Activated CD8-positive, alpha-beta T cell treated with anti-CD3 and anti-CD28 coated beads, Interleukin-2, amount 10 ng/mL, durations not matched to agents 7 days and 5 days (primary cell): ENCODE data around the gene FTSJ1. TPM values are rescaled to one million over a fixed set of nuclear protein-coding genes. Genes with fewer than 3 reads are reported as not detected.

Experiments used
- ATAC-seq: fragments of 150-1000 bp; cut with Tn5 transposase; one replicate; pipeline ENCODE4 v1.10.0; 2021; ENCODE audit warnings: moderate library complexity
- CTCF ChIA-PET: fragments of 350-600 bp; sonication (Branson Sonifier 250); formaldehyde crosslinking; loops from one replicate; lab custom pipeline; 2021; ENCODE audit warnings: antibody characterized with exemption; lab: Charles Lee
- POLR2A ChIA-PET: fragments of 350-600 bp; sonication (Branson Sonifier 250); formaldehyde crosslinking; loops from one replicate; lab custom pipeline; 2021; ENCODE audit warnings: antibody characterized with exemption; lab: Charles Lee
- DNase-seq: peaks from one replicate; pipeline ENCODE4 v3.0.0-alpha.2; 2020
- H3K27ac Mint-ChIP-seq: one replicate; pipeline ENCODE4 v1.8.0; 2021; ENCODE audit warnings: mild to moderate bottlenecking, mixed read lengths
- H3K27me3 Mint-ChIP-seq: one replicate; pipeline ENCODE4 v1.8.0; 2021; ENCODE audit warnings: low read depth, mixed read lengths
- H3K36me3 Mint-ChIP-seq: one replicate; pipeline ENCODE4 v1.8.0; 2021; ENCODE audit warnings: low read depth, mixed read lengths
- H3K4me1 Mint-ChIP-seq: one replicate; pipeline ENCODE4 v1.8.0; 2021; ENCODE audit warnings: low read depth, mixed read lengths
- H3K4me3 Mint-ChIP-seq: one replicate; pipeline ENCODE4 v1.8.0; 2021; ENCODE audit warnings: mild to moderate bottlenecking, mixed read lengths
- H3K9me3 Mint-ChIP-seq: one replicate; pipeline ENCODE4 v1.8.0; 2022; ENCODE audit warnings: mixed read lengths; ENCODE audit not compliant: insufficient read depth
- total RNA-seq, 2 experiments: library from RNA; stranded (reverse); gene quantifications; one replicate each; pipeline ENCODE4 v1.2.3, GENCODE V29; 2021

Gene FTSJ1
- total RNA-seq, 2 experiments from 2014 or later, result 64.9 to 72.0 TPM

GRCh38 chrX:48482526-48482925 lies 6.5 kb downstream of the FTSJ1 start:
- no peak overlapping the region for H3K4me3 Mint-ChIP-seq
- DNase-seq (no peak), ATAC-seq (no peak)
- CTCF ChIA-PET, result no interaction called here
- peaks cover 11% of the 10 kb centered on the region for H3K4me1 Mint-ChIP-seq
- H3K27me3 Mint-ChIP-seq, result no peaks in the 10 kb centered on the region
- no peak overlapping the region for H3K27ac Mint-ChIP-seq
- peaks cover 31% of the 10 kb centered on the region for H3K36me3 Mint-ChIP-seq
- H3K9me3 Mint-ChIP-seq, result no peaks in the 10 kb centered on the region
- POLR2A ChIA-PET, result no interaction called here

GRCh38 chrX:48487362-48487798 lies 11.4 kb downstream of the FTSJ1 start:
- Mint-ChIP-seq H3K27ac (no peak overlapping the region), H3K4me3 (no peak overlapping the region), H3K27me3 (no peaks in the 10 kb centered on the region), H3K9me3 (no peaks in the 10 kb centered on the region), H3K4me1 (no peaks in the 10 kb centered on the region), H3K36me3 (peaks cover 4% of the 10 kb centered on the region)
- ChIA-PET CTCF (no interaction called here), POLR2A (interaction anchor here (0.7 kb wide), 1 partner anchor 78 kb away, joined by 4 read pairs; no protein-coding TSS in a partner anchor)
- no peak for ATAC-seq
- no peak for DNase-seq

GRCh38 chrX:48488034-48488433 lies 12.0 kb downstream of the FTSJ1 start:
- CTCF ChIA-PET, result no interaction called here
- no peaks in the 10 kb centered on the region for H3K27me3 Mint-ChIP-seq
- H3K4me3 Mint-ChIP-seq, result no peak overlapping the region
- H3K36me3 Mint-ChIP-seq, result peaks cover 4% of the 10 kb centered on the region
- no peak overlapping the region for H3K27ac Mint-ChIP-seq
- DNase-seq (no peak), ATAC-seq (no peak)
- no peaks in the 10 kb centered on the region for H3K9me3 Mint-ChIP-seq
- no peaks in the 10 kb centered on the region for H3K4me1 Mint-ChIP-seq
- POLR2A ChIA-PET, result no interaction called here

GRCh38 chrX:48489296-48489695 lies 13.3 kb downstream of the FTSJ1 start:
- CTCF ChIA-PET, result no interaction called here
- H3K27ac Mint-ChIP-seq, result no peak overlapping the region
- ATAC-seq (no peak), DNase-seq (no peak)
- peaks cover 4% of the 10 kb centered on the region for H3K36me3 Mint-ChIP-seq
- no peaks in the 10 kb centered on the region for H3K9me3 Mint-ChIP-seq
- H3K27me3 Mint-ChIP-seq, result no peaks in the 10 kb centered on the region
- POLR2A ChIA-PET, result no interaction called here
- no peaks in the 10 kb centered on the region for H3K4me1 Mint-ChIP-seq
- no peak overlapping the region for H3K4me3 Mint-ChIP-seq

- ChIA-PET CTCF (no interaction called here), POLR2A (no interaction called here)
- H3K36me3 Mint-ChIP-seq, result peaks cover 4% of the 10 kb centered on the region
- ATAC-seq (no peak), DNase-seq (no peak)
- H3K9me3 Mint-ChIP-seq, result no peaks in the 10 kb centered on the region
- no peaks in the 10 kb centered on the region for H3K27me3 Mint-ChIP-seq
- no peak overlapping the region for H3K27ac Mint-ChIP-seq
- H3K4me3 Mint-ChIP-seq, result no peak overlapping the region
- no peaks in the 10 kb centered on the region for H3K4me1 Mint-ChIP-seq
Measured at GRCh38 chrX:48489892-48490291, 13.9 kb downstream of the FTSJ1 start.

GRCh38 chrX:48490661-48491060 lies 14.7 kb downstream of the FTSJ1 start:
- ATAC-seq (no peak), DNase-seq (no peak)
- Mint-ChIP-seq H3K4me3 (no peak overlapping the region), H3K9me3 (no peaks in the 10 kb centered on the region), H3K4me1 (no peaks in the 10 kb centered on the region), H3K27me3 (no peaks in the 10 kb centered on the region), H3K36me3 (peaks cover 4% of the 10 kb centered on the region), H3K27ac (no peak overlapping the region)
- POLR2A ChIA-PET, result no interaction called here
- CTCF ChIA-PET, result no interaction called here

- CTCF ChIA-PET, result no interaction called here
- no peak for ATAC-seq
- no peak overlapping the region for H3K4me3 Mint-ChIP-seq
- H3K4me1 Mint-ChIP-seq, result no peaks in the 10 kb centered on the region
- no peaks in the 10 kb centered on the region for H3K9me3 Mint-ChIP-seq
- H3K27ac Mint-ChIP-seq, result no peak overlapping the region
- DNase-seq, result no peak
- no peaks in the 10 kb centered on the region for H3K27me3 Mint-ChIP-seq
- POLR2A ChIA-PET, result no interaction called here
- H3K36me3 Mint-ChIP-seq, result peaks cover 4% of the 10 kb centered on the region
Measured at GRCh38 chrX:48491809-48492208, 15.8 kb downstream of the FTSJ1 start.

GRCh38 chrX:48492293-48492910 lies 16.4 kb downstream of the FTSJ1 start:
- ATAC-seq (no peak), DNase-seq (no peak)
- H3K27ac Mint-ChIP-seq, result no peak overlapping the region
- H3K36me3 Mint-ChIP-seq, result no peaks in the 10 kb centered on the region
- H3K9me3 Mint-ChIP-seq, result no peaks in the 10 kb centered on the region
- ChIA-PET CTCF (no interaction called here), POLR2A (no interaction called here)
- H3K4me3 Mint-ChIP-seq, result no peak overlapping the region
- H3K27me3 Mint-ChIP-seq, result no peaks in the 10 kb centered on the region
- H3K4me1 Mint-ChIP-seq, result no peaks in the 10 kb centered on the region

- ChIA-PET CTCF (interaction anchor here (0.9 to 1.5 kb wide), 4 partner anchors 15 to 45 kb away, joined by 3 to 4 read pairs (median 4); partner anchors contain the start of gene TBC1D25), POLR2A (no interaction called here)
- H3K4me3 Mint-ChIP-seq, result no peak overlapping the region
- no peak for ATAC-seq
- no peak for DNase-seq
- H3K27ac Mint-ChIP-seq, result no peak overlapping the region
- H3K4me1 Mint-ChIP-seq, result no peaks in the 10 kb centered on the region
- H3K9me3 Mint-ChIP-seq, result no peaks in the 10 kb centered on the region
- no peaks in the 10 kb centered on the region for H3K27me3 Mint-ChIP-seq
- no peaks in the 10 kb centered on the region for H3K36me3 Mint-ChIP-seq
Measured at GRCh38 chrX:48493890-48494364, 17.9 kb downstream of the FTSJ1 start.

GRCh38 chrX:48496660-48497059 lies 20.7 kb downstream of the FTSJ1 start:
- H3K36me3 Mint-ChIP-seq, result no peaks in the 10 kb centered on the region
- no peaks in the 10 kb centered on the region for H3K4me1 Mint-ChIP-seq
- H3K27ac Mint-ChIP-seq, result no peak overlapping the region
- ATAC-seq, result no peak
- H3K9me3 Mint-ChIP-seq, result no peaks in the 10 kb centered on the region
- H3K4me3 Mint-ChIP-seq, result no peak overlapping the region
- no peaks in the 10 kb centered on the region for H3K27me3 Mint-ChIP-seq
- ChIA-PET POLR2A (no interaction called here), CTCF (no interaction called here)
- DNase-seq, result no peak

- CTCF ChIA-PET, result no interaction called here
- no peaks in the 10 kb centered on the region for H3K27me3 Mint-ChIP-seq
- no peak overlapping the region for H3K4me3 Mint-ChIP-seq
- H3K36me3 Mint-ChIP-seq, result no peaks in the 10 kb centered on the region
- no peak for ATAC-seq
- no peak for DNase-seq
- no peaks in the 10 kb centered on the region for H3K9me3 Mint-ChIP-seq
- H3K4me1 Mint-ChIP-seq, result no peaks in the 10 kb centered on the region
- H3K27ac Mint-ChIP-seq, result no peak overlapping the region
- POLR2A ChIA-PET, result interaction anchor here (0.6 kb wide), 1 partner anchor 33 kb away, joined by 3 read pairs; no protein-coding TSS in a partner anchor
Measured at GRCh38 chrX:48497871-48498270, 21.9 kb downstream of the FTSJ1 start.

- Mint-ChIP-seq H3K36me3 (no peaks in the 10 kb centered on the region), H3K27ac (no peak overlapping the region), H3K4me1 (no peaks in the 10 kb centered on the region), H3K27me3 (no peaks in the 10 kb centered on the region), H3K9me3 (no peaks in the 10 kb centered on the region), H3K4me3 (no peak overlapping the region)
- CTCF ChIA-PET, result no interaction called here
- ATAC-seq (no peak), DNase-seq (no peak)
- POLR2A ChIA-PET, result interaction anchor here (0.6 kb wide), 1 partner anchor 32 kb away, joined by 3 read pairs; no protein-coding TSS in a partner anchor
Measured at GRCh38 chrX:48498374-48498809, 22.4 kb downstream of the FTSJ1 start.
